Vagina (tissue), 2 donors: ENCODE measurements around the gene PDE4C. TPM values are rescaled to one million over a fixed set of nuclear protein-coding genes. Genes with fewer than 3 reads are reported as not detected.

Source experiments
- DNase-seq, 2 donors: peaks; one replicate each; pipeline ENCODE4 v3.0.0-alpha.2; 2017; ENCODE audit errors: extremely low spot score in 2 of 2
- H3K27ac ChIP-seq: fragments of 200-600 bp; sonication (generic); one replicate; pipeline ENCODE4 v1.5.1; 2019
- H3K27me3 ChIP-seq: fragments of 200-600 bp; sonication (generic); one replicate; pipeline ENCODE4 v1.5.1; 2019
- H3K36me3 ChIP-seq, 2 donors: fragments of 200-600 bp; sonication (generic); one replicate each; pipeline ENCODE4 v1.5.1; 2017 to 2019
- H3K4me1 ChIP-seq: fragments of 200-600 bp; sonication (generic); one replicate; pipeline ENCODE4 v1.5.1; 2019
- H3K4me3 ChIP-seq, 2 donors: fragments of 200-600 bp; sonication (generic); 1 replicate in 1 of 2; 2 replicates in 1 of 2; pipeline ENCODE4 v1.5.1; 2016 to 2019
- H3K9me3 ChIP-seq: fragments of 200-600 bp; sonication (generic); one replicate; pipeline ENCODE4 v1.5.1; 2019
- POLR2A ChIP-seq, 2 donors: fragments of 450-650 bp; IDR thresholded peaks; one replicate each; pipeline ENCODE4 v1.6.1; 2017; ENCODE audit warnings: antibody characterized with exemption in 2 of 2, mild to moderate bottlenecking in 2 of 2, moderate library complexity in 2 of 2
- POLR2AphosphoS5 ChIP-seq, 2 donors: sonication (generic); formaldehyde crosslinking; IDR thresholded peaks; one replicate each; pipeline ENCODE4 v1.9.0; 2017; ENCODE audit warnings: antibody characterized with exemption in 2 of 2, mild to moderate bottlenecking in 2 of 2, low read depth in 1 of 2; ENCODE audit not compliant: insufficient read depth in 1 of 2
- intact Hi-C: fragments of 100-400 bp; cut with DNase I; formaldehyde crosslinking; loops from one replicate; pipeline ENCODE4 v1.15.1; 2023
- total RNA-seq: library from RNA; depleted of rRNA; stranded (reverse); fragments of >200 nt; gene quantifications from one replicate; pipeline ENCODE4 v1.2.3, GENCODE V29; 2016
- TF ChIP-seq, protein P1 (sequence below), 3 experiments: fragments of 450-650 bp in 2 of 3; fragments of 200-600 bp in 1 of 3; sonication (generic) in 1 of 3; IDR thresholded peaks; one replicate each; pipeline ENCODE4 v1.5.1; 2017 to 2019; ENCODE audit warnings: antibody characterized with exemption in 3 of 3, mild to moderate bottlenecking in 2 of 3, moderate library complexity in 2 of 3

The PDE4C gene
- total RNA-seq, 1 donor from 2014 or later: 0.98 TPM

DNA sequence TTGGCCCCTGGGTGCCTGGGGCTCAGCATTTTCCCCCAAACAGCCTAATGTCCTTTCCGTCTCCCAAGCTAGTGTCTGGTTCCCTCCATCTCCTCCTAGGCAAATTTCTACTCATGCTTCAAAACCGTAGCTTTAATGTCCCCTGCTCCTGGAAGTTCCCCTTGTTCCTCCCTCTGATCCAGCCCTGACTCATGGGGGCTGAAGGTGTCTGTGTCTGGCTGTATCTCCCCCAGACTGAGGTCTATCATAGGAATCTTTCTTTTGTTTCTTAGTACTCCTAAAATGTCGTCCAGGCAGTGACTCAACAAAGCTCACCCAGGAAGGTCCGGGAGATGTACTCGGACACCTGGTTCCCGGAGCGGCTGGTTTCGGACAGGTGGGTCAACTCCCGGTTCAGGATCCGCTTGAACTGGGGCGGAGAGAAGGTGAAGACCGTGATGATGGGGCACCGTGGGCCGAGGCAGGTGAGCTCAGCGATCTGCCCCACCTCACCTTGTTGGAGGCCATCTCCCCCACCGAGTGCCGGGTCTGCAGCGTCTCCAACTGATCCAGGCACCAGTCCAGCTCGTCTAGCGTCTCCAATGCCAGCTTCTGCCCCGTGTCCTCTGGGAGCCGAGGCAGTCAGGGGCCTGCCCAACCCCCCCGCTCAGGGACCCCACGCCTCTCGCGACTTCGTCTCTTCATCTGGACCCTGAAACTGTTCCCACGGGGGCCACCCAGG is 6.2 kb downstream of the PDE4C start:
- Histone ChIP-seq H3K27ac (no peak overlapping the region), H3K36me3 (no peaks in the 10 kb centered on the region), H3K9me3 (no peaks in the 10 kb centered on the region), H3K4me3 (no peak overlapping the region), H3K4me1 (peaks cover 16% of the 10 kb centered on the region), H3K27me3 (no peaks in the 10 kb centered on the region)
- intact Hi-C loops: no loop called here
- no peak for DNase-seq
- no peak for TF ChIP-seq POLR2A (IDR thresholded peaks at IDR 0.05)
- no peak for TF ChIP-seq POLR2AphosphoS5 (IDR thresholded peaks at IDR 0.05; ENCODE audit: insufficient read depth in 1 of 2, low read depth in 1 of 2)
- TF ChIP-seq, protein P1, sequence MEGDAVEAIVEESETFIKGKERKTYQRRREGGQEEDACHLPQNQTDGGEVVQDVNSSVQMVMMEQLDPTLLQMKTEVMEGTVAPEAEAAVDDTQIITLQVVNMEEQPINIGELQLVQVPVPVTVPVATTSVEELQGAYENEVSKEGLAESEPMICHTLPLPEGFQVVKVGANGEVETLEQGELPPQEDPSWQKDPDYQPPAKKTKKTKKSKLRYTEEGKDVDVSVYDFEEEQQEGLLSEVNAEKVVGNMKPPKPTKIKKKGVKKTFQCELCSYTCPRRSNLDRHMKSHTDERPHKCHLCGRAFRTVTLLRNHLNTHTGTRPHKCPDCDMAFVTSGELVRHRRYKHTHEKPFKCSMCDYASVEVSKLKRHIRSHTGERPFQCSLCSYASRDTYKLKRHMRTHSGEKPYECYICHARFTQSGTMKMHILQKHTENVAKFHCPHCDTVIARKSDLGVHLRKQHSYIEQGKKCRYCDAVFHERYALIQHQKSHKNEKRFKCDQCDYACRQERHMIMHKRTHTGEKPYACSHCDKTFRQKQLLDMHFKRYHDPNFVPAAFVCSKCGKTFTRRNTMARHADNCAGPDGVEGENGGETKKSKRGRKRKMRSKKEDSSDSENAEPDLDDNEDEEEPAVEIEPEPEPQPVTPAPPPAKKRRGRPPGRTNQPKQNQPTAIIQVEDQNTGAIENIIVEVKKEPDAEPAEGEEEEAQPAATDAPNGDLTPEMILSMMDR (IDR thresholded peaks at IDR 0.05): no peak

DNA sequence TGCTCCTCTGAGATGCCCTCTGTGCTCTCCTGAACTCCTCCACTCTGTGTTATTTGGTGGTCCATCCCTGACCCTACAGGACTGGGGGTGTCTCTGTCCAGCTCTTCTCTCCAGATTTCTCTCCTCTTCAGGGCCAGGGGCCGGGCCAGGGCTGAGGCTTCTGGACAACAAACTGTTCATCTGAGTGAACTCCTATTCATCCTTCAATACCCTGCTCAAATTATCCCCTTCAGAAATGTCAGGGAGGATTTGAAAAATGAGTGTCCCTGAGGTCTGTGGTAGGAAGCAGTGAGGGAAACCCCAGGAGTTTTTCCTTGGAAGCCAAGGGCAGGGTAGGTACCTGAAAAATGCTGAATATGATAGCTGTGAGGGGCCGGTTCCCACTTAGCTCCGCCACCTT is 7.6 kb downstream of the PDE4C start:
- Histone ChIP-seq H3K9me3 (no peaks in the 10 kb centered on the region), H3K36me3 (no peaks in the 10 kb centered on the region), H3K27me3 (no peaks in the 10 kb centered on the region), H3K4me1 (peaks cover 5% of the 10 kb centered on the region), H3K4me3 (no peak overlapping the region), H3K27ac (no peak overlapping the region)
- no peak for TF ChIP-seq POLR2A (IDR thresholded peaks at IDR 0.05)
- TF ChIP-seq POLR2AphosphoS5 (IDR thresholded peaks at IDR 0.05; ENCODE audit: insufficient read depth in 1 of 2, low read depth in 1 of 2): no peak
- TF ChIP-seq, protein P1 (IDR thresholded peaks at IDR 0.05): no peak
- intact Hi-C loops: no loop called here
- no peak for DNase-seq

DNA sequence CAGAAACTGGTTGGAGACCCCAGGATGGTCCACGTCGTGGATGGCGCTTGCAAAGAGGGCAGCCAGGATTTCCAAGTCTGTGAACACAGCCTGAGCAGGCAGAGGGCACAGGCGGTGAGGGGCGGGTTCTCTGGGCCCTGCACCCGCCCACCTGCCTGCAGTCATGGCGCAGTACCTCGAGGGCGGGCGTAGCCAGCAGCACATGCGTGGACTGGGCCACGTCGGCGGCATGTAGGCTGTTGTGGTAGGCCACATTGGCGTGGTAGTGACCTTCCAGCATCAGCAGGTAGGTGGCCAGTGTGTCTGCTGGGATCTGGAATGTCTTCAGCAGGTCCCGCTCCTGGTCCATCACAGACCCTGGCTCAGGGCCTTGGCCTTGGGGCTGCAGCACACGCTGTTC is 8.1 kb downstream of the PDE4C start:
- Histone ChIP-seq H3K4me1 (peaks cover 5% of the 10 kb centered on the region), H3K36me3 (no peaks in the 10 kb centered on the region), H3K27me3 (no peaks in the 10 kb centered on the region), H3K9me3 (no peaks in the 10 kb centered on the region), H3K27ac (no peak overlapping the region), H3K4me3 (no peak overlapping the region)
- intact Hi-C loops: no loop called here
- DNase-seq: no peak
- TF ChIP-seq POLR2AphosphoS5 (IDR thresholded peaks at IDR 0.05; ENCODE audit: insufficient read depth in 1 of 2, low read depth in 1 of 2): no peak
- no peak for TF ChIP-seq POLR2A (IDR thresholded peaks at IDR 0.05)
- TF ChIP-seq, protein P1 (IDR thresholded peaks at IDR 0.05): no peak

DNA sequence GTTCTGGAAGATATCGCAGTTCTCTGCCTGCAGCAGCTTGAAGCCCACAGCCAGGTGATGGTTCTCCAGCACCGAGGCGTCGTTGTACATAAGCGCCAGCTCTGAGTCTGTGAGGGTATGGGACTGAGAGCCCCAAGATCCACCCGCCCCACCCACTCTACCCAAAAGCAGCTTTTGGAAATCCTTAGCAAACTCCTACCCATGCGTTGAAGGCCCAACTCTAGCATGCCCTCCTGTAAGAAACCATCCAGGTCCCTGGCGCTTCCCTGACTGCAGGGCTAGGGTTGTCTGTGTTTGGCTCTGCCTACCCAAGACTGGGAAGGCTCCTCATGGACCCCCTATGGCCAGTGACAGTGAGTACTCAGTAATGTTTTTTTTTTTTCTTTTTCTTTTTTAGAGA is 9.4 kb downstream of the PDE4C start:
- H3K27ac ChIP-seq: no peak overlapping the region
- DNase-seq: no peak
- no peaks in the 10 kb centered on the region for H3K9me3 ChIP-seq
- intact Hi-C loops: no loop called here
- H3K36me3 ChIP-seq: no peaks in the 10 kb centered on the region
- peaks cover 5% of the 10 kb centered on the region for H3K4me1 ChIP-seq
- TF ChIP-seq, protein P1 (IDR thresholded peaks at IDR 0.05): no peak
- H3K4me3 ChIP-seq: no peak overlapping the region
- no peaks in the 10 kb centered on the region for H3K27me3 ChIP-seq

DNA sequence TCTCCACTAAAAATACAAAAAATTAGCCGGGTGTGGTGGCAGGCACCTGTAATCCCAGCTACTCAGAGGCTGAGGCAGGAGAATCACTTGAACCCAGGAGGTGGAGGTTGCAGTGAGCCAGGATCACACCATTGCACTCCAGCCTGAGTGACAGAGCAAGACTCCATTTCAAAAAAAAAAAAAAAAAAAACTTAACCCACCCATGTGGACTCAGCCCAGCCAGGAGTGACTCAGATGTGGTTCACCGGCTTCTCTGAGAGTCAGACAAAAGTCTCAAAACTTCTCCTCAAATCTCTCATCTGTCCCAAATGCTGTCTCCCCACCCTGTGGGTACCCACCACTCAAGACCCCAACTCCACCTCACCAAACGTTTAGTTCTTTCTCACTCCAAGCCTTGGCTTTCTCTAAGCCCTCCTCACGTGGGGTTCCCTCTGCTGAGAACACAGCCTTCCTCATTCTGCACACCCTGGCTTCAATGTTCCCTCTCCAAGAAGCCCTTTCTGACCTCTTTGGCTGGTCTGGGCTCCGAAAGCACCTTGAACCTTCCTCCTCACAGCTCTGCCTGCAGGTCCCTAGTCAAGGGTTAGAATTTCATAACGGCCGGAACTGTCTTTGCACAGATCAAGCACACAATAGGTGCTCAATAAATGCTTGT is 11.3 kb downstream of the PDE4C start:
- no peaks in the 10 kb centered on the region for H3K9me3 ChIP-seq
- no peak overlapping the region for H3K27ac ChIP-seq
- intact Hi-C loops: no loop called here
- no peak overlapping the region for H3K4me3 ChIP-seq
- TF ChIP-seq POLR2A (IDR thresholded peaks at IDR 0.05) (no peak), POLR2AphosphoS5 (IDR thresholded peaks at IDR 0.05; ENCODE audit: insufficient read depth in 1 of 2, low read depth in 1 of 2) (no peak)
- TF ChIP-seq, protein P1 (IDR thresholded peaks at IDR 0.05): no peak
- no peaks in the 10 kb centered on the region for H3K4me1 ChIP-seq
- no peaks in the 10 kb centered on the region for H3K36me3 ChIP-seq
- H3K27me3 ChIP-seq: no peaks in the 10 kb centered on the region
- no peak for DNase-seq
